SH-SY5Y (cell line): Measurements from ENCODE around the gene MACROD2.

Experiments
- GATA2 ChIP-seq: IDR thresholded peaks from 2 replicates; pipeline ENCODE4 v1.6.1; 2011; ENCODE audit warnings: mild to moderate bottlenecking, low read depth, low read length
- GATA3 ChIP-seq: IDR thresholded peaks from 2 replicates; pipeline ENCODE4 v1.6.1; 2011; ENCODE audit warnings: low read depth, mild to moderate bottlenecking, low read length, moderate library complexity

The MACROD2 gene

GRCh38 chr20:13995086-13995665 is at the start of gene MACROD2:
Gene MACROD2, plus strand, starts transcription at chr20:13995516.
- TF ChIP-seq GATA3 (no peak), GATA2 (no peak; the same call in 1 of the 2 replicates)

GRCh38 chr20:13947719-13948118 is 47.6 kb upstream of the MACROD2 start:
- TF ChIP-seq GATA2 (no peak), GATA3 (no peak)

DNA sequence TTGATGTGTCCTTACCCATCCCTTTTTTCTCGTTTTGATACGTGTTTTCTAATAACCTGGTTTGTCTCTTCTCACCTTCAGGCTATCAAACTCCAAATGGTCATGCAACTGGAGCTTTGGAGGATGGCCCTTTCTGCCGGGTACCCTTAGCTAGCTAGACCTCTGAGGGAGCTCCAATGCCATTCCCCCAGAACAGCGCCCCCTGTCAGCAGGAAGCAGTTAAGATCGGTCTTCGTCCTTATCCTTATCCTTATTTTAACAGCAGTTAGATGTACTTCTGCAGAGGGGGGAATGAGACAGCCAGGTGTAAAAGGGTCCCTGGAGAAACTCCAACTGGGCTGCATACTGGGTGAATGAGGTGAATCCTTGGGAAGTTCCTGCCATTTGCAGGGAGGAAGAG is 42.1 kb upstream of the MACROD2 start:
- no peak for TF ChIP-seq GATA2
- TF ChIP-seq GATA3: no peak

- TF ChIP-seq GATA3: no peak
- no peak for TF ChIP-seq GATA2
These were observed 35.2 kb upstream of the MACROD2 start for GRCh38 chr20:13960119-13960518.

GRCh38 chr20:13960525-13960924 is 34.8 kb upstream of the MACROD2 start:
- TF ChIP-seq GATA2: no peak

GRCh38 chr20:13984211-13984610 is 11.1 kb upstream of the MACROD2 start:
- TF ChIP-seq GATA2: no peak
- TF ChIP-seq GATA3: no peak

DNA sequence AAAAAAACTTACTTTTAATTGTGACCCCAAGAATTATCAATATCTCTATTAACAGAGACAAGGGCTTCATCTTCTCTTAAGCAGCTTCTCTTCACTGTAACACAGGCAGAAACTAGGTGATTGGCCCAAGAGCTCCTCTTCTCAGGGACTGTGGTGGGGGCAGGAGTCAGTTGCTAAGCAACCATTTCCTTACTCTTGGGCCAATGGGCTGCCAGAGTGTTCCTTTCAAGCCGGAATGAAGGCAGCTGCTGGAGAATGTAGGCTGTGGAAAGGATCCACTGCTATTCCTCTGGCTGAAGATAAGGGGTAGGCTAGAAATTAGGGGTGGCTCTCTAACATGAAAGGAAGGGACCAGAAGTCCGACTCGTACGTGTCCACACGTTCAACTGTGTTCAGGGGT is 4.9 kb upstream of the MACROD2 start, which contains the start of gene SEL1L2:
Gene SEL1L2, minus strand, starts transcription at position 150 of the 400 bp plus-strand sequence. Its CDS starts 80 bp downstream, at position 70.
- TF ChIP-seq GATA2: no peak
- no peak for TF ChIP-seq GATA3

GRCh38 chr20:13991311-13991710 is 4.0 kb upstream of the MACROD2 start:
- no peak for TF ChIP-seq GATA3
- no peak for TF ChIP-seq GATA2

DNA sequence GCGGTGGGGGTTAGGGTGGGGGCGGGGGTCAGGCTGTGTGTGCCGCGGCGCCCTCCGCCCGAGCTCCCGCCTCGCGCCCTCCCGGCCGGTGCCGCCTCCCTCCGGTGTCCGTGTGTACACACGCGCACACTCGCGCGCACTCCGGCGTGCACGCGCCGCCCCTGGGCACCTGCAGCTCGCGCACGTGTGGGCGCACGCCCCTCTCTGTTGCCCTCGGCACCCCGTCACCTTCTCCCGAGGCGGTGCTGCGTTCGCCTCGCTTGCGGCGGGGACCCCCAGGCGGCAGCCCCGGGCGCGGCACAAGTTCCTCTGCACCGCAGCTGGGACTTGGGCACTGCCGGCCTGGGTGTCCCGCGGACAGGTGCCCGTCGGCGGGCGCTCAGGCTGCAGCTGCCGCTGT is 525 bp downstream of the MACROD2 start:
- TF ChIP-seq GATA3 (no peak), GATA2 (no peak)

GRCh38 chr20:13996265-13996664 is 949 bp downstream of the MACROD2 start:
- TF ChIP-seq GATA3 (no peak), GATA2 (no peak)

- no peak for TF ChIP-seq GATA3
- no peak for TF ChIP-seq GATA2
These were observed 5.6 kb downstream of the MACROD2 start for GRCh38 chr20:14000917-14001316.

DNA sequence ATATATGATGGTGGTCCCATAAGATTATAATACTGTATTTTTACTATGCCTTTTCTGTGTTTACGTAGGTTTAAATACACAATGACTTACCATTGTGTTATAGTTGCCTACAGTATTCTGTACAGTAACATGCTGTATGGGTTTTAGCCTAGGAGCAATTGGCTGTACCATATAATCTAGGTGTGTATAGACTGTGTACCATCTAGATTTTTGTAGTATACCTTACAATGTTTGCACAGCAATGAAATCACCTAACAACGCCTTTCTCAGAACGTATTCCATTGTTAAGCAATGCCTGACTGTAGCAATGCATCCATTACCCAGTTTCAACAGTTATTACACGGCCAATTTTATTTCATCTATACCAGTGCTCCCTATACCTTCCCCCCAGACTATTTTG is 10.7 kb downstream of the MACROD2 start:
- TF ChIP-seq GATA3 (no peak), GATA2 (no peak)

- TF ChIP-seq GATA3: no peak
- no peak for TF ChIP-seq GATA2
These were observed 13.9 kb downstream of the MACROD2 start for GRCh38 chr20:14009208-14009607.

GRCh38 chr20:14012671-14013070 is 17.4 kb downstream of the MACROD2 start:
- TF ChIP-seq GATA2 (no peak), GATA3 (no peak)

DNA sequence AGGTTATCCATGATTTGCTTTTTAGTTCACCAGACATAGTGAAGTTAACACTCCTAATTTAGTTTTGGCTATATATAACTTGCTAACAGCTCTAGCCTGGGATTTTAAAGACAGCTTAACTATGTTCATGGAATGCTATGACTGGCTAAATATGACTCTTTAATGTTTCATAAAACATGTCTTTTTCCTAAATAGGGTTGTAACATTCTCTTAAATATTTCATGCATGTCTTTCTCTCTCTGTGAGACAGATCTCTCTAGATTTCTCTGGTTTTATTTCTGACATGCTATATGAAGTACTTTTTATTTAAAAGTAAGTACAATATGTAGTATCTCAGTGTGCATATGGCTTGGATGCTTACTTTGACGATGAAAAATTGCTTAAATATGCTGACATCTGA is 35.7 kb downstream of the MACROD2 start:
- no peak for TF ChIP-seq GATA3
- no peak for TF ChIP-seq GATA2

GRCh38 chr20:14033310-14033709 is 38.0 kb downstream of the MACROD2 start:
- TF ChIP-seq GATA3 (no peak), GATA2 (no peak)
